Kidney epithelial cell (primary cell): ENCODE results near the gene VPS16. TPM values are rescaled to one million over a fixed set of nuclear protein-coding genes. Genes with fewer than 3 reads are reported as not detected.

ENCODE experiments used
- DNase-seq: peaks from one replicate; pipeline ENCODE4 v3.0.0-alpha.2; 2010; ENCODE audit warnings: low read depth
- H3K27me3 ChIP-seq: 2 replicates; pipeline ENCODE4 v1.6.0; 2011; ENCODE audit warnings: low read length; ENCODE audit not compliant: control insufficient read depth, insufficient read depth
- H3K36me3 ChIP-seq: 2 replicates; pipeline ENCODE4 v1.5.1; 2011; ENCODE audit warnings: low read length; ENCODE audit not compliant: control insufficient read depth, insufficient read depth
- H3K4me3 ChIP-seq: 2 replicates; pipeline ENCODE4 v1.5.1; 2011; ENCODE audit warnings: low read depth, mild to moderate bottlenecking, control low read depth, low read length
- CTCF ChIP-seq: IDR thresholded peaks from 2 replicates; pipeline ENCODE4 v1.5.1; 2011; ENCODE audit warnings: mild to moderate bottlenecking, moderate library complexity, low read length, control low read depth, inconsistent platforms; ENCODE audit not compliant: insufficient read depth, poor library complexity, severe bottlenecking
- total RNA-seq: library from RNA; depleted of rRNA; stranded (reverse); fragments of >200 nt; gene quantifications from 2 replicates; pipeline ENCODE4 v1.2.3, GENCODE V29; 2015

The VPS16 gene
- total RNA-seq, 1 donor from 2014 or later, result 38.6 TPM

- DNase-seq, result no peak
- Histone ChIP-seq H3K4me3 (peak overlapping the region; percentile 62), H3K36me3 (no peaks in the 10 kb centered on the region), H3K27me3 (no peaks in the 10 kb centered on the region)
- no peak for TF ChIP-seq CTCF
Measured at GRCh38 chr20:2839732-2840137, 810 bp upstream of the VPS16 start.

DNA sequence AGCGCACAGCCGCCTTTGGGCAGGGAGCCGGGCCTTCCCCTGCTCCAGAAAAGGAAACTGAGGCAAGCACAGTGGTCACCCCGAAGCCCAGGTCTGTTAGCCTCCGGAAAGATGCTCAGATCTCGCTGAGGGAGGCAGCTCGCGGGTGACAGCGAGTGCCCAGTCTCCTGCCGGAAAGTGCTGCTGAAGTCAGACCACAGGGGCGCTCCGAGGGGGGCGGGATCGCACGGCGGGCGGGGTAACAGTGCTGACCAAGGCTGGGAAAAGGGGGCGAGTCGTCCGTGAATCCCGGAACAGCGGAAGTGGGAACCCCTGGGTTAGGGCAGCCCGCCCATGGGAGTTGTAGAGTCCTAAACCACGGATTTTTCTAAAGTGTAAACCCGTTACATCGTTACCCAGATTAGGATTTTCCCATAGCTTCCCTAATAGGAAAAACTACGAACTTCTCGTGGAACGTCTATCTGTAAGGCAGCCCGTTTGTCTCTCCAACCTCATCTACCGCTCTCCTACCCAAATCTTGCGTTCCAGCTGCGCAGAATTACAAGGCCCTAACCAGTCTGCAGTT is 504 bp downstream of the VPS16 start:
- Histone ChIP-seq H3K4me3 (peak overlapping the region; percentile 62), H3K36me3 (no peaks in the 10 kb centered on the region), H3K27me3 (no peaks in the 10 kb centered on the region)
- no peak for DNase-seq
- no peak for TF ChIP-seq CTCF

- no peak overlapping the region for H3K4me3 ChIP-seq
- TF ChIP-seq CTCF, result no peak
- DNase-seq, result no peak
- no peaks in the 10 kb centered on the region for H3K27me3 ChIP-seq
- no peaks in the 10 kb centered on the region for H3K36me3 ChIP-seq
Measured at GRCh38 chr20:2845607-2846006, 5.1 kb downstream of the VPS16 start.

DNA sequence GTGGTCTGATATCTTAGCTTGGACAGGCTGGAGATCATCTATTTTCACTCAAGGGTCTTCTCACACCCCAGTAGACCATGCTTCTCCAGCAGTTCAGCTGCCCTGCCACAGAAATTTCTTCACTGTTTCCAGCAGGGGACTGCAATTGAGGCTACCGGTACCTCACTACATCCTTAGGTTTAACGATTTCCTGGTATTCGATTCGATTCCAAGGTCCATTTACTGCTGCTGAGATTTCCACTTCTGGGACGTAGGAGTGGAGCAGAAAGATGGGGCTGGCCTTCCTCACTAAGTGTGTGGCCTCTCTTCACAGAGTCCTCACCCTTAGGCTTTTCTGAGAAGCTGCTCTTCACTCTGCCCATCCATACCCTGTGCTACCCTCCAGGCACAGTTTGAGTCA is 6.2 kb downstream of the VPS16 start:
- no peak for TF ChIP-seq CTCF
- Histone ChIP-seq H3K4me3 (no peak overlapping the region), H3K36me3 (no peaks in the 10 kb centered on the region)

GRCh38 chr20:2847802-2848201 is 7.3 kb downstream of the VPS16 start:
- TF ChIP-seq CTCF, result no peak
- Histone ChIP-seq H3K27me3 (no peaks in the 10 kb centered on the region), H3K36me3 (no peaks in the 10 kb centered on the region), H3K4me3 (no peak overlapping the region)
- DNase-seq, result no peak

More for the DNA sequence above, 6.2 kb downstream of the VPS16 start:
- no peaks in the 10 kb centered on the region for H3K27me3 ChIP-seq
- no peak for DNase-seq

DNA sequence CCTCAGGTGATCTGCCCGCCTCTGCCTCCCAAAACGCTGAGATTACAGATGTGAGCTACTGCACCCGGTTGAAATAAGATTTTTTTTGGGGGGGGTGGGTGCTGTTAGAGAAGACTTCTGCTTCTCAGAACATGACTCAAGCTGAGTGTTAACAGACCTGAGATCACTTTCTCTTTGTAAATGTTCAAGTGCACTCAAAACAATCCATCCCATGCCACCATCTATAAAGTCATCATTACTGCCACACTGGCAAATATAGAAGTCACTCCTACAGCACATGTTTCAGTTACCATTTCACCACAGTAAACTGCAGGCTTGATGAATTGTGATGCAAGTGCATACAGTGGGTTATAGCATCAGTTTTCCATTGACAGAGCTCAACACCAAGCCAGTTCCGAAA is 9.0 kb downstream of the VPS16 start:
- TF ChIP-seq CTCF, result no peak
- DNase-seq, result no peak
- Histone ChIP-seq H3K27me3 (no peaks in the 10 kb centered on the region), H3K4me3 (no peak overlapping the region), H3K36me3 (no peaks in the 10 kb centered on the region)
